NCI-H774 (cell line): ENCODE data around the gene CEP85.
"Not testable (repeated sequence)": the region's sequence is repeated elsewhere in the genome, so short reads cannot be mapped to it uniquely, and the experiment has no call there.

ENCODE experiments used
- DNase-seq: peaks from one replicate; lab custom pipeline; 2025; lab: John Stamatoyannopoulos, UW

CEP85 gene

GRCh38 chr1:26221094-26221493 is 12.9 kb upstream of the CEP85 start:
- DNase-seq = no peak

GRCh38 chr1:26224606-26225005 is 9.4 kb upstream of the CEP85 start:
- no peak for DNase-seq

GRCh38 chr1:26225033-26225831 is 8.8 kb upstream of the CEP85 start:
- DNase-seq = peak; percentile 1

- not testable (repeated sequence) for DNase-seq
These were observed 3.3 kb upstream of the CEP85 start for GRCh38 chr1:26230682-26231081.

DNA sequence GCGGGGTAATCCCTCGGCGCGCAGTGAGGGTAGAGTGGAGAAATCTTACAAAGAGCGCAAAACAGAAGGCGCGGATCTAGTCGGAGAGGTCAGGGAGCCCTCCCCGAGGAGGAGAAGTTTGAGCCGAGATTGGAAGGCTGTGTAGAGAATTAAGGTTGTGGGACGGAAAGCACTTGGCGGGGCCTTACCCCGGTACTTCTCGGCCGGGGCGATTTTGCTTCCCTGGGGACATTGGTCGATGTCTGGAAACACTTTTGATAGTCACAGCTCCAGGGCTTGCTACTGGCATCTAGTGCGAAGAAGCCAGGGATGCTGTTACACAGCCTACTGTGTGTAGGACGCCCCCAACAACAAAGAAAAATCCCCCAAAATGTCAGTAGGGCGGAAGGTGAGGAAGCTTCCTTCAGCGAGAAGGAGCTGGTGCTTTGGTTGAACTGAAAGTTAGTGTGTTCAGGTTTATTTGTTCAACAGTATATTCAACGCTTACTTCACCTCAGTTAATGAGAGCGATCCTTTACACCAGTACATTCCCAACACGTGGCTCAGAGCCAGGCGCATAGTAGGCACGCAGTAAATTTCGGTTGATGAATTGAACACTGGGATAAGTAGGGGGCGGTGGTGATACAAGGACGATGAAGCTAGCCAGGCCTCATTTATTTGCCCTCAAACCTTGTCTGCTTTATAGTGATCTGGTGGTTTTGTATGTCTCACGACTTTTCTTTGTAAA is 807 bp downstream of the CEP85 start:
- no peak for DNase-seq

- DNase-seq = no peak
These were observed 3.4 kb downstream of the CEP85 start for GRCh38 chr1:26237230-26237966.

GRCh38 chr1:26239936-26240335 is 5.9 kb downstream of the CEP85 start:
- DNase-seq = no peak

GRCh38 chr1:26252718-26253117 is 18.7 kb downstream of the CEP85 start:
- DNase-seq = no peak

DNA sequence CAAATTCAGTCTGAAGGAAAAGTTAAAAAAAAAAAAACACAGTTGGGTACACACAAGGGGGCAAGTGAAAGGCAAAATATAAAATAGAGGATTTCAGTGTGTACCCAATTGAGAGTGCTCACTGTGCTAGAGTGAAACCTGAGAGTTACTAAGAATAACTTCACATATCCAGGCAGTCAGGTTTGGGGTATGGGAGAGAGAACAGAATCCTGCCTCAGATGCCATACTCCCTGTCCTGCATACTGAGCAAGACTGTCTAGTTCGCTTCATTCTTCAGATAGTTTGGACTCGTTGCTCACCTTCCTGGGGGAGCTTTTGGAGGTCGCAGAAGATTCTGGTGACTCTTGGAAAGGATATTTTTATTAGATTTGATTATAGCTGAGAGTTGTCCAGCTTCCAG is 20.4 kb downstream of the CEP85 start:
- no peak for DNase-seq

DNA sequence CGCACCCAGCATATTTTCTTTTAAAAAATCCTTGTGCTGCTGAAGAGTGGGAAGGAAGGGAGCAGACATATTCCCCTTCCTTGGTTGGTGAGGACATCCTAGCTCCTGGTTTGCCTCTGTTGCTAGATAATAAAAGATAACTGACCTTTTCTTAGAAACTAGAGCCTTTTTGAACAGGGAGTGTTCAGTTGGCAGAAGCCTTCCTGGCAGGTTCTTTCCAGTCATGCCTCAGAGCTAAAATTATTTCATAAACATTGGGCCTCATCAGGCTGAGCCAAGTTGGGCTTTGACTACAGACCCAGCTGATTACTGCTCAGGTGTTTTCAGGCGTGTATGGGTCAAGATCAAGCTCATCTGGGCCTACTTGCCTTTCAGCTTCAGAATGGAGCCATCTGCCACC is 23.2 kb downstream of the CEP85 start:
- DNase-seq = no peak

DNA sequence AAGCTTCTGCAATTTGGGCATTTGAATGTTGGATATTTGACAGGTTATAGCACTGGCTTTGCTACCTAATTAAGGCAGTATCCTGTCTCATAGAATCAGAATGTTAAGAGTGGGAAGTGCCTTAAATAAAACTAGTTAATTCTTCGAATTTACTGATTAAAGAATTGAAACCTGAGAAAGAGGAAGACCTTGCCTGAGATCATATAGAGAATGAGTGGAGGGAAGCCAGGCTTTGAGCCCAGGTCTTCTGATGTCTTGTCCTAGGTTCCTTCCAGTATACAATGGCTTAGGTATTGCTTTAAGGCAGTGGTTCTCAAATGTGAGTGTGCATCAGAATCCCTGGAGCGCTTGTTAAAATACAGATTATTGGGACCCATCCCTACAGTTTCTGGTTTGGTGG is 25.0 kb downstream of the CEP85 start:
- DNase-seq = no peak

DNA sequence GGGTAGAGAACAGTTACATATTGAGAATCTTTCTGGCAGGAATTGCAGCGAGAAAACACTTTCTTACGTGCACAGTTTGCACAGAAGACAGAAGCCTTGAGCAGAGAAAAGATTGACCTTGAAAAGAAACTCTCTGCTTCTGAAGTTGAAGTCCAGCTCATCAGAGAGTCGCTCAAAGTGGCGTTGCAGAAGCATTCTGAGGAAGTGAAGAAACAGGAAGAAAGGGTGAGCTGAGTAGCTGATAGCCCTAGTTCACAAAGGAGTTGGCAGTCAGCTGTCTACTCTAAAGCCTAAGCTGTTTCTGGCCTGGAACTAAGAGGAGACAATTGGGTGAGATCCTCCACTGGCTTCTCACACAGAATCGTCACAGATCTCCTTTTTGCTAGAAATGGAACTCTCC is 25.6 kb downstream of the CEP85 start:
- DNase-seq = no peak

GRCh38 chr1:26263212-26263611 is 29.2 kb downstream of the CEP85 start:
- DNase-seq = no peak

- no peak for DNase-seq
These were observed 31.4 kb downstream of the CEP85 start for GRCh38 chr1:26265405-26265804.

- DNase-seq = no peak
These were observed 34.5 kb downstream of the CEP85 start for GRCh38 chr1:26268290-26269197.

DNA sequence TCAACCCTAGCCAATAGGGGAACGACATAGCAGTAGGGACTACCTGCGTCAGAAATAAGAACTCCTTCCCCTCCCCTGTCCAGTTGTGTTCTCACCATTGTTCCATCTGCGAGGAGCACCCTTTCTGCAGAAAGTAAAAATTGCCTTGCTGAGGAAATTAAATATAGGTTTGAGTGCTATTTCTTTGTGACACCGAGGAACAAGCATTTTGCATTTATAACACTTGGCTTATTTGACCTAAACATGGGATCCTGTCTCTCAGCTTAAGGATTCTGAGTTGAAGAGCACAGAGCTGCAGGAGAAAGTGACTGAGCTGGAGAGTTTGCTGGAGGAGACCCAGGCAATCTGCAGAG is 35.2 kb downstream of the CEP85 start:
- DNase-seq = no peak

GRCh38 chr1:26274801-26275425 is 40.9 kb downstream of the CEP85 start:
- DNase-seq = no peak

DNA sequence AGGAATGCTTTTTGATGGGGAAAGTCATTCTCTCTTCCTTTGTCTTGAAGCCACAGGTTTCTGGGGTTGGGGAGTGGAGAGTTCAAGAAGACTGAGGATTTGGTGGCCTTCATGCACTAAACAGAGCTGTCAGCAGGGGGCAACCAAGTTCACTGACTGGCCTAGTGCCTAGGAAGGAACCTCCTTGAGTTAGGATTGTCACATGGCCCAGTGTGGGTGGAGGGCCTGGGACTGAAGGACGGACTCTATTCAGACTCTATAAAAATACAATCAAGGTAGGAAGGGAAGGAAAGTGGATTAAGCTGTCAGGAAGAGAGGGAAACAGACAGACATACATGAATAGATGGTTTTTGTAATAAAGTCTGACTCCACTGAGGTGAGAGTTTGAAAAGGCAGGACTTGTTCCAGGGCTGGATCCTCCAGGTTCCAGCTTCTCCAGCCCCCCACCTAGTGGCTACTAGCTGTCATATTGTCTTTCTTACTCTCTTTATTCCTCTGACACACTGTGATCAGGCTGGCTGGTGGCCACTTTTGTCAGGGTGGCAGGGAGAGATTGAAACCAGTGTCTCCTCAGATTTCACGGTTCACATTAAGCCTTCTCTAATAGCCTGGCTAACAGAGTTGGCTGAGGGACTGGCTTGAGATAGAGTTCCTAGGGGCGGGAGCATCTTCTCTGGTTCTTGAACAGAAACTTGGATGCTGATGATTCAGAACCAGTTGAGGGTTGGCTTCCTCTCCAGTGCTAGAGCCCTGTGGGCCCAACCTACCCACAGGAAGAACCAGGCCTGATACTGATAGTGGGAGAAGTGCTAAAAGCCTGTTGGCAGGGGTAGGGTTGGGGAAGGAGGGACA is 41.8 kb downstream of the CEP85 start:
- DNase-seq = no peak

- no peak for DNase-seq
These were observed 42.4 kb downstream of the CEP85 start for GRCh38 chr1:26276432-26276838.

DNA sequence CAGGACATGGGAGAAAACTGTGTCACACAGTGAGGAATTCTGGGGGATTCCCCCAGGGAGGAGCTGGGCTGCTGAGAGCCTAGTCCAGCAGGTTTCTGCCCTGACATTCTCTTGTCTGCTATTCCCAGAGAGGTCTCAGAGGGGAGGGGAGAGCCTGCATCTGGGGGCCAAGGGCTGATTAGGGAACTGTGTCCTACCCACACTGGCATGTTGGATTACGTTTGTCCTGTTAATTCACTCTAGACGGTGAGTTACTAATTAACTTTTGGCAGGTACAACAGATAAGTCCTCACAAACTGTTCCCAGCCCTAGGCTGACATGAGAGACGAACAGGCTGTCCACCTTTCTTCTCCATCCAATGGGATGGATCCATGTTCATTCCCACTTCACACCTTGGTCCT is 43.3 kb downstream of the CEP85 start:
- no peak for DNase-seq
